ENCODE measurements around the gene GLTP. TPM values are rescaled to one million over a fixed set of nuclear protein-coding genes. Genes with fewer than 3 reads are reported as not detected.

The GLTP gene
- polyA plus RNA-seq, 2 of the 4 experiments (the other 2 are of a cell fraction), result 16.9 to 18.8 TPM

DNA sequence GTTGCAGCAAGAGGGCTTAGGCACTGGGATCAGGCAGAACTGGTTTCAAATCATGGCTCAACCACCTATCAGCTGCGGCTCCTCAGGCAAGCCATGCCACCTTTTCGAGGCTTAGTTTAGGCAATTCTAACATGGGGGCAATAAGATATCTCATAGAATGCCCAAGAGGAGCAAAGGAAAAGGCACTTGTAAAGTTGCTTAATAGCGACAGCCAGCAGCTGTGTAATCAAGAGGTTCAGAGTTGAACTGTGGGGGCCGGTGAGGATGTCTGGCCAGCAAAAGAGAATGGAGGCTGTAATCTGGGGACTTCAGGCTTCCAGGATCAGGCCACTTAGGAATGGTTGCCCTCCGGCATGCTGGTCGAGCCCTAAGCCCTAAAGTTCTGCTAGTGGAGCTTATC, 16.7 kb upstream of the GLTP start:
- no peak overlapping the region for H3K27ac ChIP-seq
- no peaks in the 10 kb centered on the region for H3K9me3 ChIP-seq
- ATAC-seq, result no peak
- FAIRE-seq, result no peak
- H3K4me1 ChIP-seq, result peaks cover 5% of the 10 kb centered on the region; the same call in 1 of the 3 replicates
- TF ChIP-seq, protein P1, sequence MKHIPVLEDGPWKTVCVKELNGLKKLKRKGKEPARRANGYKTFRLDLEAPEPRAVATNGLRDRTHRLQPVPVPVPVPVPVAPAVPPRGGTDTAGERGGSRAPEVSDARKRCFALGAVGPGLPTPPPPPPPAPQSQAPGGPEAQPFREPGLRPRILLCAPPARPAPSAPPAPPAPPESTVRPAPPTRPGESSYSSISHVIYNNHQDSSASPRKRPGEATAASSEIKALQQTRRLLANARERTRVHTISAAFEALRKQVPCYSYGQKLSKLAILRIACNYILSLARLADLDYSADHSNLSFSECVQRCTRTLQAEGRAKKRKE (CRISPR knock-in tag; IDR thresholded peaks at IDR 0.05; ENCODE audit: low read depth), result no peak
- TF ChIP-seq HEYL (CRISPR knock-in tag; IDR thresholded peaks at IDR 0.05) (no peak), MAFK (IDR thresholded peaks at IDR 0.05; ENCODE audit: partially characterized antibody) (no peak)
- CTCF ChIA-PET, result interaction anchor here (0.8 to 1.5 kb wide), 3 partner anchors 9 to 45 kb away, joined by 3 to 5 read pairs (median 3); no protein-coding TSS in a partner anchor
- POLR2A ChIA-PET, result no interaction called here
- H3K4me3 ChIP-seq, result no peak overlapping the region
- H3K4me2 ChIP-seq, result no peak overlapping the region
- DNase-seq (ENCODE audit: low read depth in 1 of 2, low spot score in 1 of 2), result no peak
- 92% methylated on average over 6 of the region's 6 CpGs for WGBS (ENCODE audit: missing lambda C conversion rate)

DNA sequence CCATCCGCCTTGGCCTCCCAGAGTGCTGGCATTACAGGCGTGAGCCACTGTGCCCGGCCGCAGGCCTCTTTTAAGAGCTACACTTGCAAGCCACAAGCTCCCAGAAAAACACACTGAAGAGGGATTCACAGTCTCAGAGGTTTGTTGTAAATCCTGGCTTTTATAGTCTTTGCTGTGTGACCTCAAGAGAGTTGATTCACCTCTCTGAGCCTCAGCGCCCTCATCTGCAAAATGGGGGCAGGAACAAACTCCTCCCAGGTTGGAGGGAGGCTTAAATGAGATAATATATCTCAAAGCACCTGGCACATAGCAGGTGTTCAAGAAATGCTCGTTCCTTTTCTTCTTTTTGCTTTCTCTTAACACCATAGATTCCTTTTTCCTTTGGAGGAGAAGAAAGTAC, 15.8 kb upstream of the GLTP start:
- H3K27ac ChIP-seq, result no peak overlapping the region
- POLR2A ChIA-PET, result no interaction called here
- peaks cover 5% of the 10 kb centered on the region; the same call in 1 of the 3 replicates for H3K4me1 ChIP-seq
- CTCF ChIA-PET, result interaction anchor here (1.0 to 1.6 kb wide), 5 partner anchors 11 to 90 kb away, joined by 3 to 6 read pairs (median 4); no protein-coding TSS in a partner anchor
- no peak for FAIRE-seq
- 73% methylated on average over 6 of the region's 6 CpGs for WGBS (ENCODE audit: missing lambda C conversion rate)
- ATAC-seq, result no peak
- H3K4me2 ChIP-seq, result no peak overlapping the region
- no peak overlapping the region for H3K4me3 ChIP-seq
- no peaks in the 10 kb centered on the region for H3K9me3 ChIP-seq
- DNase-seq (ENCODE audit: low read depth in 1 of 2, low spot score in 1 of 2), result no peak
- TF ChIP-seq MYC (IDR thresholded peaks at IDR 0.05; ENCODE audit: borderline replicate concordance, low read length) (no peak), MAFK (IDR thresholded peaks at IDR 0.05; ENCODE audit: partially characterized antibody) (no peak), ZFP36 (IDR thresholded peaks at IDR 0.05; ENCODE audit: borderline replicate concordance, partially characterized antibody) (peak; percentile 61)
- TF ChIP-seq, protein P2, sequence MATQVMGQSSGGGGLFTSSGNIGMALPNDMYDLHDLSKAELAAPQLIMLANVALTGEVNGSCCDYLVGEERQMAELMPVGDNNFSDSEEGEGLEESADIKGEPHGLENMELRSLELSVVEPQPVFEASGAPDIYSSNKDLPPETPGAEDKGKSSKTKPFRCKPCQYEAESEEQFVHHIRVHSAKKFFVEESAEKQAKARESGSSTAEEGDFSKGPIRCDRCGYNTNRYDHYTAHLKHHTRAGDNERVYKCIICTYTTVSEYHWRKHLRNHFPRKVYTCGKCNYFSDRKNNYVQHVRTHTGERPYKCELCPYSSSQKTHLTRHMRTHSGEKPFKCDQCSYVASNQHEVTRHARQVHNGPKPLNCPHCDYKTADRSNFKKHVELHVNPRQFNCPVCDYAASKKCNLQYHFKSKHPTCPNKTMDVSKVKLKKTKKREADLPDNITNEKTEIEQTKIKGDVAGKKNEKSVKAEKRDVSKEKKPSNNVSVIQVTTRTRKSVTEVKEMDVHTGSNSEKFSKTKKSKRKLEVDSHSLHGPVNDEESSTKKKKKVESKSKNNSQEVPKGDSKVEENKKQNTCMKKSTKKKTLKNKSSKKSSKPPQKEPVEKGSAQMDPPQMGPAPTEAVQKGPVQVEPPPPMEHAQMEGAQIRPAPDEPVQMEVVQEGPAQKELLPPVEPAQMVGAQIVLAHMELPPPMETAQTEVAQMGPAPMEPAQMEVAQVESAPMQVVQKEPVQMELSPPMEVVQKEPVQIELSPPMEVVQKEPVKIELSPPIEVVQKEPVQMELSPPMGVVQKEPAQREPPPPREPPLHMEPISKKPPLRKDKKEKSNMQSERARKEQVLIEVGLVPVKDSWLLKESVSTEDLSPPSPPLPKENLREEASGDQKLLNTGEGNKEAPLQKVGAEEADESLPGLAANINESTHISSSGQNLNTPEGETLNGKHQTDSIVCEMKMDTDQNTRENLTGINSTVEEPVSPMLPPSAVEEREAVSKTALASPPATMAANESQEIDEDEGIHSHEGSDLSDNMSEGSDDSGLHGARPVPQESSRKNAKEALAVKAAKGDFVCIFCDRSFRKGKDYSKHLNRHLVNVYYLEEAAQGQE (IDR thresholded peaks at IDR 0.05), result no peak

- FAIRE-seq, result no peak
Measured at GRCh38 chr12:109894939-109895338, 14.6 kb upstream of the GLTP start.

DNA sequence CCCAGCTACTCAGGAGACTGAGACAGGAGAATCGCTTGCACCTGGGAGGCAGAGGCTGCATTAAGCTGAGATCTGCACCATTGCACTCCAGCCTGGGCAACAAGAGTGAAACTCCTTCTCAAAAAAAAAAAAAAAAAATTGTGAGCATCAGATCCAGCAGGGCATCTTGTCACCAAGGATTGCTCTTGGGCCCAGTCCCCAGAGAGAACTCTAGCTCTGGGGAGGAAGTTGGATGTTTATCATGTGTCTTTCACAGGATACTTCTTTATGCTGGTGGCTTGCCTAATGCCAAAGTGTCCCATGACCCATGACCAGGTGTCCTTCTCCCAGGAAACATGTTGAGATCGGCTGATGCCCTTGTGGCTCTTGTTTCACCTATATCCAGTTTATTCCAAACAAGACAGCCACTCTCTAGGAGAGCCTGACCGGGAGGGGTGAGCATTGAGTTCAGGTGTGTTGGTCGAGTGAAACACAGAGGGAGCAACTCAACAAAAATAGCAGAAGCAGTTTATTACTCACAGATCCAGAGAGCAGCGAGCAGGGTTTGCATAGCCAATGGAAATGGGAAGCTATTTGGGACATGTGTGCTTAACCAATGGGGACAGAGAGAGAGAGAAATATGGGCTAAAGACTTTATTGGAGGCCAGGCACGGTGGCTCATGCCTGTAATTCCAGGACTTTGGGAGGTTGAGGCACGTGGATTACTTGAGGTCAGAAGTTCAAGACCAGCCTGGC, 13.1 kb upstream of the GLTP start:
- ATAC-seq (no peak), DNase-seq (ENCODE audit: low read depth in 1 of 2, low spot score in 1 of 2) (no peak), FAIRE-seq (no peak)
- H3K4me1 ChIP-seq, result peaks cover 7% of the 10 kb centered on the region
- no peak overlapping the region for H3K4me2 ChIP-seq
- ChIA-PET POLR2A (no interaction called here), CTCF (interaction anchor here (0.6 to 2.5 kb wide), 6 partner anchors 10 to 848 kb away, joined by 3 to 9 read pairs (median 3); no protein-coding TSS in a partner anchor)
- WGBS (ENCODE audit: missing lambda C conversion rate), result 67% methylated on average over 7 of the region's 7 CpGs
- no peaks in the 10 kb centered on the region for H3K9me3 ChIP-seq
- no peak overlapping the region for H3K4me3 ChIP-seq
- H3K27ac ChIP-seq, result no peak overlapping the region
- TF ChIP-seq SREBF2 (IDR thresholded peaks at IDR 0.05), result no peak
- TF ChIP-seq, protein P2 (IDR thresholded peaks at IDR 0.05), result no peak
- no peak for TF ChIP-seq HOXA7 (CRISPR knock-in tag; IDR thresholded peaks at IDR 0.05)
- TF ChIP-seq RCOR1 (IDR thresholded peaks at IDR 0.05; ENCODE audit: low read depth, low read length), result no peak
- TF ChIP-seq MAFK (IDR thresholded peaks at IDR 0.05; ENCODE audit: partially characterized antibody), result no peak
- no peak for TF ChIP-seq RARB (CRISPR knock-in tag; IDR thresholded peaks at IDR 0.05)
- no peak for TF ChIP-seq JUNB (IDR thresholded peaks at IDR 0.05)
- no peak for TF ChIP-seq CBX2 (IDR thresholded peaks at IDR 0.05; ENCODE audit: borderline replicate concordance, low read depth)
- TF ChIP-seq MAZ (IDR thresholded peaks at IDR 0.05; ENCODE audit: borderline replicate concordance, low read depth, low read length), result no peak

More at GRCh38 chr12:109894939-109895338, 14.6 kb upstream of the GLTP start:
- ATAC-seq, result 0 out of 6 replicates have a peak, but pooled peaks of 1 of the 2 experiments have one; percentile 33
- WGBS (ENCODE audit: missing lambda C conversion rate), result 19% methylated on average over 4 of the region's 4 CpGs
- no peak overlapping the region for H3K4me2 ChIP-seq
- ChIA-PET CTCF (interaction anchor here (0.6 to 1.6 kb wide), 7 partner anchors 9 to 706 kb away, joined by 3 to 6 read pairs (median 3); partner anchors contain the start of gene FAM216A), POLR2A (interaction anchor here (0.5 to 0.7 kb wide), 2 partner anchors 11 to 468 kb away, joined by 3 to 6 read pairs; no protein-coding TSS in a partner anchor)
- H3K27ac ChIP-seq, result no peak overlapping the region
- peak in 1 of 2 experiments; percentile 19 for DNase-seq (ENCODE audit: low read depth in 1 of 2, low spot score in 1 of 2)
- H3K4me1 ChIP-seq, result peaks cover 5% of the 10 kb centered on the region; the same call in 1 of the 3 replicates
- no peak overlapping the region for H3K4me3 ChIP-seq
- no peak for TF ChIP-seq TP53 (CRISPR knock-in tag; IDR thresholded peaks at IDR 0.05)
- no peak for TF ChIP-seq ZFP36 (IDR thresholded peaks at IDR 0.05; ENCODE audit: borderline replicate concordance, partially characterized antibody)
- TF ChIP-seq, protein P3, sequence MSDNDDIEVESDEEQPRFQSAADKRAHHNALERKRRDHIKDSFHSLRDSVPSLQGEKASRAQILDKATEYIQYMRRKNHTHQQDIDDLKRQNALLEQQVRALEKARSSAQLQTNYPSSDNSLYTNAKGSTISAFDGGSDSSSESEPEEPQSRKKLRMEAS (IDR thresholded peaks at IDR 0.05), result no peak
- TF ChIP-seq HDAC2 (IDR thresholded peaks at IDR 0.05), result no peak
- no peak for TF ChIP-seq NPAS2 (CRISPR knock-in tag; IDR thresholded peaks at IDR 0.05; ENCODE audit: borderline replicate concordance)
- TF ChIP-seq SMC3 (IDR thresholded peaks at IDR 0.05), result no peak
- TF ChIP-seq BHLHE40 (IDR thresholded peaks at IDR 0.05; ENCODE audit: low read depth, low read length), result no peak
- H3K9me3 ChIP-seq, result no peaks in the 10 kb centered on the region
